ENCODE results near the gene CCIN.

- no peak for TF ChIP-seq CTCF (IDR thresholded peaks at IDR 0.05; ENCODE audit: borderline replicate concordance, extremely low read depth, low read length, poor library complexity, severe bottlenecking)
- TF ChIP-seq EZH2 (IDR thresholded peaks at IDR 0.05; ENCODE audit: borderline replicate concordance, low read depth, low read length, severe bottlenecking), result no peak
These were observed 8.0 kb upstream of the CCIN start for GRCh38 chr9:36161187-36161586.

Measured in DND-41 (cell line).